GM21529 (cell line): ENCODE data around the gene PRSS12.

Experiments
- ATAC-seq: cut with Tn5 transposase; IDR thresholded peaks from one replicate; pipeline ENCODE4 v1.9.1; 2021; ENCODE audit not compliant: unreplicated experiment

PRSS12 gene

GRCh38 chr4:118356731-118357130 is 3.9 kb upstream of the PRSS12 start:
- ATAC-seq: no peak

GRCh38 chr4:118356111-118356510 is 3.3 kb upstream of the PRSS12 start:
- no peak for ATAC-seq

GRCh38 chr4:118354913-118355312 is 2.1 kb upstream of the PRSS12 start:
- no peak for ATAC-seq

- ATAC-seq: no peak
Measured at GRCh38 chr4:118353534-118354030, 779 bp upstream of the PRSS12 start.

GRCh38 chr4:118351851-118352827 is 664 bp downstream of the PRSS12 start:
- ATAC-seq: peak; percentile 20

- ATAC-seq: no peak
Measured at GRCh38 chr4:118350961-118351360, 1.8 kb downstream of the PRSS12 start.

- no peak for ATAC-seq
Measured at GRCh38 chr4:118348886-118349285, 3.9 kb downstream of the PRSS12 start.

- no peak for ATAC-seq
Measured at GRCh38 chr4:118346495-118346894, 6.3 kb downstream of the PRSS12 start.

GRCh38 chr4:118345813-118346212 is 7.0 kb downstream of the PRSS12 start:
- no peak for ATAC-seq

- ATAC-seq: no peak
Measured at GRCh38 chr4:118344801-118345200, 8.0 kb downstream of the PRSS12 start.

- no peak for ATAC-seq
Measured at GRCh38 chr4:118343501-118343900, 9.3 kb downstream of the PRSS12 start.

GRCh38 chr4:118340109-118340508 is 12.7 kb downstream of the PRSS12 start:
- ATAC-seq: no peak

GRCh38 chr4:118338981-118339765 is 13.6 kb downstream of the PRSS12 start:
- ATAC-seq: no peak

GRCh38 chr4:118338518-118338917 is 14.3 kb downstream of the PRSS12 start:
- ATAC-seq: no peak

GRCh38 chr4:118337954-118338353 is 14.8 kb downstream of the PRSS12 start:
- no peak for ATAC-seq

- no peak for ATAC-seq
Measured at GRCh38 chr4:118335774-118336173, 17.0 kb downstream of the PRSS12 start.

- ATAC-seq: no peak
Measured at GRCh38 chr4:118335324-118335723, 17.5 kb downstream of the PRSS12 start.

GRCh38 chr4:118331352-118331751 is 21.5 kb downstream of the PRSS12 start:
- ATAC-seq: no peak

GRCh38 chr4:118329849-118330248 is 23.0 kb downstream of the PRSS12 start:
- no peak for ATAC-seq

- no peak for ATAC-seq
Measured at GRCh38 chr4:118327554-118328241, 25.1 kb downstream of the PRSS12 start.

GRCh38 chr4:118326585-118326984 is 26.2 kb downstream of the PRSS12 start:
- ATAC-seq: no peak
